Stimulated activated CD4-positive, alpha-beta T cell treated with anti-CD3 and anti-CD28 coated beads, Interleukin-4, amount 100 ng/mL, for 24 hours (primary cell): ENCODE results near the gene AKR7A3.
"Not testable (repeated sequence)": the region's sequence is repeated elsewhere in the genome, so short reads cannot be mapped to it uniquely, and the experiment has no call there.

ENCODE experiments used
- DNase-seq: peaks from one replicate; pipeline ENCODE4 v3.0.0-alpha.2; 2020

AKR7A3 gene

DNA sequence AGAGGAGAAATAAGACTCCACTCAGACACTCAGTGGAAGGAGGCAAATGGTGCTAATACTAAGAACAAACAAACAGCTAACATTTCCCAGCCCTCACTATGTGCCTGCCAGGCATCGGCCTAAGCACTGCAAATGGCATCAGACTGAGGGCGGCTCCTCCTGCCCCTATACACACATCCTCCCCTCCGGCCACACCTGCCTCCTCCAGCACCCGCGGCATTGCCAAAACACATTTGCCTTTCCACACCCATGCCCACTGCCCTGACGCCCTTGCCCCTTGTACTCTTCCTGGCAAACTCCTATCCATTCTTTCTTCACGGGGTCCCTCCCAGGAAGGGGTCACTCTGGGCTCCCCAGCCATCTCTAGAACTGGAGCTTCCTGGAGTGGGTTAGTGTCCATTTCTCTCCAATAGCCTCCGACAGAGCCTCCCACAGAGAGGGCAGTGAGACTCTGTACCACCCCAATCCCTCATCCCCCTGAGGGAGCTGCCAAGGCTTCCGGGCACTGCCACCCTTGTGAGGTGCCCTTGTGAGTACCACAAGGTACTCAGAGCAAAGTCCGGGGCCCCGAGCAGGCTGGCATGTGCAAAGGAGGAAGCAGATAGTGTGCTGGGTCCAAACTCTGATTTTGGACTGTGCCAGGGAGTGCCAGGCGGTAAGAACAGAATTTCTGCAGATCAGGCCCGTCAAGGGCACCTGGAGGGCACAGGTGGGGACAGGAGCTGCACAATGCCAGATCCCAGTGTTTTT is 959 bp downstream of the AKR7A3 start:
- no peak for DNase-seq

- DNase-seq, result not testable (repeated sequence)
Observed at GRCh38 chr1:19285807-19286206, 2.8 kb downstream of the AKR7A3 start.

DNA sequence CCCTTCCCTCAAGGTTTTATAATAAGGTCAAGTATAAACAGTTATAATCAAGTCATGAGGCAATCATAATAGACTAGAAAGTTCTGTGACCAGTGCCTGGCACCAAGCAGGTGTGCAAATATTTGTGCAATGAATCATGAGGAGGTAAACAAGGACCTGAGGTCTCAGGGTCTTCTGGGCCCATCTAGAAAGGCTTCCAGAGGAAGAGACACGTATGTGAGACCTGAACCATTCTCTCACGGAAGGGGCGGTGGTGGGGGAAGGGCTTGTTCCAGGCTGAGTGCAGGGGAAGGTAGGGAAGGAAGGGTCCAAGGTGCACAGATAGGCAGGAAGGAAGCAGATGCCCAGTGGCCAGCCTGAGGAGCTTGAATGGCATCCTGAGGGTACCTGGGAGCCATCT is 3.2 kb downstream of the AKR7A3 start:
- not testable (repeated sequence) for DNase-seq

GRCh38 chr1:19284881-19285280 is 3.7 kb downstream of the AKR7A3 start:
- no peak for DNase-seq

DNA sequence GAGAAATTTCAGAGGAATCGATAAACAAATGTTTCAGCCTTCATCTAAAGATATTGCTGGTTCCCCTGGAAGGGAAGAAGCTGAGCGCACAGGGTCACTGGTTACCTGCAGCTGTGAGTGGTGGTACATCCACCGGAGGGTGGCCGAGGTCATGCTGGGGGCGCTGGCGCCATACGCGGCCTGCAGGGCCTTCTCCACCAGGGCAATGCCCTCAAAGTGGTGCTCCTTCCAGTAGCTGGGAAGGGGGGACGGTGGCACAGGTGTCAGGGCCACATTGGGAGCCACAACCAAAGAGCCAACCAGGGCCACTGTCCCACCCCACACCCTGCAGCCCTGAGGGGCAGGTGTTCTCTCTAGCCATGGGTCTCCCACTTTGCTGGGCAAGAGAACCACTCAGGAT is 4.7 kb downstream of the AKR7A3 start:
- DNase-seq, result no peak

- DNase-seq, result no peak
Observed at GRCh38 chr1:19274636-19275035, 13.9 kb downstream of the AKR7A3 start.

DNA sequence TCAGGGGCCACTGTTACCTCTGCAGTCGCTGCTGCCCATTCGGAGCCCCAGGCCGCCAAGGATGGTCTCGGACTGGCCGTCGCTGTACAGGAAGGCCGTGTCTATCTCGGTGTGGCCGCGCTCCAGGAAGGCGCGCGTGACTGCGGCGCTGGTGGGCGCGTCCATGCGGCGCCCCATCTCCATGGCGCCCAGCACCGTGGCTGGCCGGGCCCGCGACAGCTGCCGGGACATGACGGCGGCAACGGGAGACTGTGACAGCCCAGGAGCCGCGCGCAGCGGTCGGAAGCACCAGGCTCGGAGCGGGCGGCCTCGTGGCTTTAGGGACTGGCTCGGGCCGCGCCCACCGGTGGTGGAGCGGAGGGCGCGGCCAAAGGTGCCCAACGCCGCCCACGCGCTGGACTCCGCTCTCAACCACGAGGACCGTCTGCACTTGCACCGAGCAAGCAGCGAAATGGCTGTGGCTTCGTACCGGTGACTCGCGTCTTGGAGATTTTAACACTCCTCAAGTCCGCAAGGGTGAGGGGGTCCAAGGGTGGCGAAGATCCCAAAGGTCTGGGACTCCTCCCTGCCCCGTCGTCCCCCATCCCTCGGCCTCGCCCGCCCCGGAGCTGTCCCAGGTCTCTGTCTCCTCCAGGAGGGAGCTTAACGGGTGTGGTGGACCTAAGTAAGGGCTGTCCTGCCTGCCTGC is 14.6 kb downstream of the AKR7A3 start:
- DNase-seq, result not testable (repeated sequence)

GRCh38 chr1:19273106-19273843 is 15.3 kb downstream of the AKR7A3 start:
- DNase-seq, result no peak

GRCh38 chr1:19272064-19272463 is 16.5 kb downstream of the AKR7A3 start:
- DNase-seq, result no peak

DNA sequence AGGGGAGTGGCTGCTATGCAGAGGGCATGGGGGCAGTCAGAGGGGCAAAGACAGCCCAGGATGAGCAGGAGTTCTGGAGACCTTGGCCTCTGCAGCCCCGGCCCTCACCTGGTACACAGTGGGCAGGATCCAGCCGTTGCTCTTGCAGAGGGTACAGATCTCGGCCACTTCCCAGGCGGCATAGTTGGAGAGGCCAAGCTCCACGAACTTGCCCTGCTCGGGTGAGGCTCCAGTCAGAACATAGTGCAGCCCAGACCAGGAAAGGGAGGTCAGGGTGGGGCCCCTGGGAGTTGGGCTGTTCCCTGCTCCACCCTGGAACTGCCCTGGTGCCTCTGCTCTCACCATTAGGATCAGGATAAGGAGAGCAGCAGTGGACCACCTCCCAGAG is 18.2 kb downstream of the AKR7A3 start:
- DNase-seq, result not testable (repeated sequence)

DNA sequence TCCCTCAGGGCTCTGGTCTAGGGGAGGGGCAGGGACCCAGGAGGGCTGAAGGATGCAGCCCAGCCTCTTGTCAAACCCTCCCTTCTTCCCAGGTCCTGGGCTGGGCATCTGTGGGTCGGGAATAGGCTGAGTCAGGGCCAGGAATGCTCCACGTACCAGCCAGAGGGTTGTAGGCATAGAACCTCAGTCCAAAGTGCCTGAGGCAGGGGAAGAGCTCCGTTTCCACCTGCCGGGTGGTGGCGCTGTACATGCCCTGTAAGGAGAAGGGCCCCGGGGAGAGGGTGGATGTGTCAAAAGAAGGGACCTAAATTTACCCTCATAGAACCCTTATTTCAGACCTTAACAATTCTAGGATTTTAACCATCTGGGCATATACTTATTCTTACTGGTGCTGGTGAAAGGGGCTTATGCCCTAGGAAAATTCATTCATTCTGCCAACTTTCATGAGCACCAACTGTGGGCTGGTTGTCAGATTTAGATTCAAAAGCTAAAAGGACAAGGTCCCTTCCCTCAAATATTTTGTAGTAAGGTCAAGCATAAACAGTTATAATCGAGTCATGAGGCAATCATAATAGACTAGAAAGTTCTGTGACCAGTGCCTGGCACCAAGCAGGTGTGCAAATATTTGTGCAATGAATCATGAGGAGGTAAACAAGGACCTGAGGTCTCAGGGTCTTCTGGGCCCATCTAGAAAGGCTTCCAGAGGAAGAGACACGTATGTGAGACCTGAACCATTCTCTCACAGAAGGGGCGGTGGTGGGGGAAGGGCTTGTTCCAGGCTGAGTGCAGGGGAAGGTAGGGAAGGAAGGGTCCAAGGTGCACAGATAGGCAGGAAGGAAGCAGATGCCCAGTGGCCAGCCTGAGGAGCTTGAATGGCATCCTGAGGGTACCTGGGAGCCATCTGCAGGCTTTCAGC is 18.9 kb downstream of the AKR7A3 start:
- not testable (repeated sequence) for DNase-seq

GRCh38 chr1:19268445-19268844 is 20.1 kb downstream of the AKR7A3 start:
- DNase-seq, result no peak

DNA sequence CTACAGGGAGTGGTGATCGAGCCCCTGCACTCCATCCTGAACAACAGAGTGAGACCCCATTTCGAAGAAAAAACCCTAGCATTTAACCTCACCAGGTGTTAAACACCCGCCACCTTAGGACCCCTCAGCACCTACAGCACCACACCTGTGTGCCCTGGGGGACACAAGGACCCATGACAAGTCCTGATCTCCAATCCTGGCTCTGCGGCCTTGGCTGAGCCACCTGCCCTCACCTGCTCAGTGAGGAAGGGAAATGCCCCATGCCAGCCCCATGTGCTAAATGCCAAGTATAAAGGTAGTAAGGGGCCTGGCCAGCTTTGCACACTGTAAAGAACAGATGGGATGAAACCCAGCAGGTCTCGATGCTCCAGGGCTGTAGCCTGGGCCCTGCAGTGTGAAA is 25.8 kb downstream of the AKR7A3 start:
- DNase-seq, result no peak

- DNase-seq, result no peak
Observed at GRCh38 chr1:19262047-19262446, 26.5 kb downstream of the AKR7A3 start.

DNA sequence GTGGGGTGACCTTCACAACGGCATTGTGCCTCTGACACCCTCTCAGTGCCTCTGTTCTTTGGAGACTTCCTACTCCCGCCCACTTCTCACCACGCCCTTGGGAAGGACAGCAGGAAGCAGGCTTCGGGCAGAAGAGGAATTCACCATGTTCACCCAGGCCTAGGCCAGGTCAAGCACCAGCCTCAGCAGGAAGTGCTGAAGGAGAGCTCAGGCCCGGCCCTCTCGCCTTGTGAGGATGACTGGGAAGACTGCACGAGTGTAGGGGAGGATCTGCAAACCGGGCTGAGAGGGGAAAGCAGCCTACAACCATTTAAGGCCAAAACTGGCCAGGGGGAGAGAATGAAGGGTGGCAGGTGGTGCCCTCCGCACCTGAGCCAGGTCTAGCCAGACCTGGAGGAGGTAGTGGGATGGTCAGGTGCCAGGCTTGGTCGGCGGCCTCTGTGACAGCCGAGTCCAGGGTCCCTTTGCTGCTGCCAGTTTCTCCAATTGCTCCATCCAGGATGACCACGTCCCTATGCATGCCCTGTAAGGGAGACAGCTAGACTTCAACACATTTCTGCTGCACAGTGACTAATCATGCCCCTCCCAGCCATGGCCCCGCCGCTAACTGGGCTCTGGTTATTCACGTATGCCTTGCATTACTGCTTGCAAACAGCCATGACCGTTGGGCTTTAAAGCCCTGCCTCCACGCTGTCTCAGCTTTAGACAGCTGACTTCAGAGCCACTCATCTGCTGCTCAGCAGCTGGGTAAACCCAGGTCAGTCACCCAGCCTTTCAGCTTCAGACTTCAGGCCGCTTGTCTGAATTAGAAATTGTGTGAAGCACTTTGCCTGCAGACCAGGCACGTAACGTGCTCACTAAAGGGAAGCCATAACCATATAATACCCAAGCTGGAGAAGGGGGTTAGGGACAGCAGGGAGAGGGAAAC is 28.1 kb downstream of the AKR7A3 start:
- no peak for DNase-seq

GRCh38 chr1:19258353-19258752 is 30.2 kb downstream of the AKR7A3 start:
- DNase-seq, result no peak

- DNase-seq, result peak; percentile 25
Observed at GRCh38 chr1:19257178-19257914, 31.2 kb downstream of the AKR7A3 start.

- DNase-seq, result not testable (repeated sequence)
Observed at GRCh38 chr1:19256301-19256700, 32.3 kb downstream of the AKR7A3 start.

GRCh38 chr1:19255288-19255687 is 33.3 kb downstream of the AKR7A3 start:
- DNase-seq, result no peak

GRCh38 chr1:19254416-19254815 is 34.2 kb downstream of the AKR7A3 start:
- DNase-seq, result no peak
